ENCODE measurements around the gene TMC1.

- TF ChIP-seq ZFP37 (tag by site-specific recombination; IDR thresholded peaks at IDR 0.05): no peak
- no peak for TF ChIP-seq ZNF214 (tag by site-specific recombination; IDR thresholded peaks at IDR 0.05; ENCODE audit: borderline replicate concordance)
- TF ChIP-seq, protein P1, sequence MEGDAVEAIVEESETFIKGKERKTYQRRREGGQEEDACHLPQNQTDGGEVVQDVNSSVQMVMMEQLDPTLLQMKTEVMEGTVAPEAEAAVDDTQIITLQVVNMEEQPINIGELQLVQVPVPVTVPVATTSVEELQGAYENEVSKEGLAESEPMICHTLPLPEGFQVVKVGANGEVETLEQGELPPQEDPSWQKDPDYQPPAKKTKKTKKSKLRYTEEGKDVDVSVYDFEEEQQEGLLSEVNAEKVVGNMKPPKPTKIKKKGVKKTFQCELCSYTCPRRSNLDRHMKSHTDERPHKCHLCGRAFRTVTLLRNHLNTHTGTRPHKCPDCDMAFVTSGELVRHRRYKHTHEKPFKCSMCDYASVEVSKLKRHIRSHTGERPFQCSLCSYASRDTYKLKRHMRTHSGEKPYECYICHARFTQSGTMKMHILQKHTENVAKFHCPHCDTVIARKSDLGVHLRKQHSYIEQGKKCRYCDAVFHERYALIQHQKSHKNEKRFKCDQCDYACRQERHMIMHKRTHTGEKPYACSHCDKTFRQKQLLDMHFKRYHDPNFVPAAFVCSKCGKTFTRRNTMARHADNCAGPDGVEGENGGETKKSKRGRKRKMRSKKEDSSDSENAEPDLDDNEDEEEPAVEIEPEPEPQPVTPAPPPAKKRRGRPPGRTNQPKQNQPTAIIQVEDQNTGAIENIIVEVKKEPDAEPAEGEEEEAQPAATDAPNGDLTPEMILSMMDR (tag by site-specific recombination; IDR thresholded peaks at IDR 0.05): no peak
- no peak for TF ChIP-seq ZNF423 (tag by site-specific recombination; IDR thresholded peaks at IDR 0.05)
- TF ChIP-seq HOXA7 (CRISPR knock-in tag; IDR thresholded peaks at IDR 0.05; ENCODE audit: borderline replicate concordance): no peak
Observed at GRCh38 chr9:72791436-72791835, 270.0 kb downstream of the TMC1 start.
